IPS-NIHi11 (cell line): ENCODE data around the gene PCCB.
"Not testable (repeated sequence)": the region's sequence is repeated elsewhere in the genome, so short reads cannot be mapped to it uniquely, and the experiment has no call there.

ENCODE experiments used
- DNase-seq: peaks from one replicate; pipeline ENCODE4 v3.0.0; 2012; ENCODE audit warnings: mixed read lengths, low spot score

The PCCB gene

DNA sequence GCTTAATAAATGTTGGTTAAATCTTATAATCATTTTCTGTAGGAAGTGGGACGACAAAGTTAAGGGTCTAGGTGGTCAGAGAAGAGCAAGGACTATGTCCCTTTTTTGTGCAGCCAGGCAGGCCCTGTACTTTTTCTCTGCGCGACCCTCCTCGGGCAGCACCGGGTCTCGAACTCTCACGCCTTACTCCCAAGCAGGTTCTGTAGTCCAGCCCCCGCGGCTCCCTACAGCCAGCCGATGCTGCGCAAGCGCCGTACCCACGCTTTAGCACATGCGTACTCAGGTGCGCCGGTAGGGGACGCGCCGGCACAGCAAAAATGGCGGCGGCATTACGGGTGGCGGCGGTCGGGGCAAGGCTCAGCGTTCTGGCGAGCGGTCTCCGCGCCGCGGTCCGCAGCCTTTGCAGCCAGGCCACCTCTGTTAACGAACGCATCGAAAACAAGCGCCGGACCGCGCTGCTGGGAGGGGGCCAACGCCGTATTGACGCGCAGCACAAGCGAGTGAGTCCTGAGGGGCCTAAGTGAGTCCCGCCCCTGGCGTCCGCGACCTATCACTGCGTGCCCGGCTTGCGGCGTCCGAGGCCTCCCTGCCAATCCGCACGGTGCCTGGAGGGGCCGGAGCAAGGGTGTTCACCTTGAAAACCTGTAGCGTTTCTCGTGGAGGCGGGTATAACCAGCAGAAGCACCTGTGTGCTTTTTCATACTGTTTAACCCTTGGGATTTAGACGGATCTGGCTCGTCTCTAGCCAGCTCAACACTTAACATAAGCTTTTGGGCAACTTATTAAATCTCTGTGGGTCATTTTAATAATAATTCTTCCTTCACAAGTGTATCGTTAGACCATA lies at the start of gene PCCB:
Gene PCCB, plus strand, starts transcription at position 282 of the 844 bp plus-strand sequence. Its CDS starts 36 bp downstream, at position 318.
- peak; percentile 96 for DNase-seq

- no peak for DNase-seq
Observed at GRCh38 chr3:136207489-136208115, 42.5 kb upstream of the PCCB start.

DNA sequence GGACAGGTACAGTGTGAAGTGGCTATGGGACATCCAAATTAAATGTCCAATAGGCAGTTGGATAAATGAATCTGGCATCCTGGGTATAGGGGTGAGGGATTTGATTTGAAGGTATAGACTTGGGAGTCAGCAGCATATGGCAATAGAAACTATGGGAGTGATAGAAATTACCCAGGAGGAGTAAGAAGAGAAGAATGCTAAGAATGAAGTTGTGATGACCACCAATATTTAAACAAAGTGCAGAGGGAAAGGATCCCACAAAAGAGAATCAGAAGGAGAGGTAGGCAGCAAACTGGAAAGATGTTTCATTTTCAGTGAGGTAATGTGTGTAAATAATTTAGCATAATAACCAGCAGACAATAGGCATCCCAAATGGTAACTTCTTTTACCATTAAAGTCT lies 40.2 kb upstream of the PCCB start:
- no peak for DNase-seq

DNA sequence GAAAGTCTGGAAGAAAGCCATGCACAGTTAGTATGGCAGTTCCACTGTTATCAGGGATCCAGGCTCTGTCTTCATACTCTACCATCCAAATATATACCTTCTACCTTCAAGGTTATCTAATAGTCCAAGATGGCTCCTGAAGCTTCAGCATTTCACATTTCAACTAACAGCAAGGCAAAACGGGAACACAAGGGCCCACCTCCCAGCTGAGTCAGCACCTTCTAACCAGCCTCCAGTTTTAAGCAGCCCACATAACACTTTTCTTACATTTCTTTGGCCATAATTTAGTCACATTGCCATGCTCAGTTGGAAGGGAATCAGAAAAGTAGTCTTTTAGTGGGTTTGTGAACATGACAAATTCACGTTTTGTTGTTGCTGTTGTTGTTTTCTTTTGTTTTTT lies 38.6 kb upstream of the PCCB start:
- DNase-seq: no peak

DNA sequence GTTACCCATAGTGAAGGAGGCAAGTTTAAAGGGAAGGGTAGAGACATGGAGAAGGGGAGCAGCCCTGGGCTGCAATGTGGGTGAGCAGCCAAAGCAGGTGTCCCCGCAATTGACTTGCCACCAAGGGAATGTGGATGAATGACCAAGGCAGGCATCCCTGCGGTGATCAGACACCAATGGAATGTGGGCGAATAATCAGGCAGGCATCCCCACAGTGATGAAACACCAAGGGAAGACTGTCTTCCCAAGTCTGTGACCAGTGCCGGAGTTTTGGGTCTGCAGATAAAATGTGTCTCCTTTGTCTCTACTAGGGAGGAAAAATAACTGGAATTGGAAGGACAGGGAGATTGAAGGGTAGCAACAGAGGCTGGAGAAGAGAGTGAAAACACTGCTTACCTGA lies 27.4 kb upstream of the PCCB start:
- not testable (repeated sequence) for DNase-seq

DNA sequence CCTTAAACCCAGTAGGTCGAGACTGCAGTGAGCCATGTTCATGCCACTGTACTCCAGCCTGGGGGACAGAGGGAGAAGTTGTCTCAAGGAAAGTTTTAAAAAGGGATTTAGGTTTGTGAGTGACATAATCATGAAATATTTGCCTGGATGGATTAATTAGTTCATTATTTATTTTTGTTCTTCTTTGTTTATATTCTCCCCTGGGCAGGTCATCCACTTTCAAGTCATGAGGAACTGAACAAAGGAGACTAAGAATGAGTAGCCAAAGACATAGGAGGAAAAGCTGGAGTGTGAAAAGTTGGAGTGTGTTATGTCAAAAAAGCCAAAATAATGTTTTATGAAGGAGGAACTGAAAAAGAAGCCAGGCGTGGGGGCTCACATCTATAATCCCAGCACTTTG lies 17.7 kb upstream of the PCCB start:
- no peak for DNase-seq

DNA sequence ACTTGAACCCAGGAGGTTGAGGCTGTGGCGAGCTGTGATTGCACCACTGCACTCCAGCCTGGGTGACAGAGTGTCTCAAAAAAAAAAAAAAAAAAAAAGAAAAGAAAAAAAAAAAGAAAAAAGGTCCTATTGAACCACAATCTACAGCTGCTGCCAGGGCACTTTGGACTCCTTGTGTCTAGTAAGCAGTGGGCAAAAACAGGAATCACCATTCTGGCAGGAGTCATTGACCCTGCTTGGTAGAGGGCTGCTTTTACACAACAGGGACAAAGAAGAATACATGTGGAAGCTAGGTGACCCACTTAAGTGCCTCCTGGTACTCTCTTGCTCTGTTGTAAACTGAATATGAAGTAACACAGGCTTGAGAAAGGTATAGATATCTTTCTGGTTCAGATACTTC lies 14.6 kb upstream of the PCCB start:
- no peak for DNase-seq

GRCh38 chr3:136236109-136236508 lies 14.0 kb upstream of the PCCB start:
- no peak for DNase-seq

DNA sequence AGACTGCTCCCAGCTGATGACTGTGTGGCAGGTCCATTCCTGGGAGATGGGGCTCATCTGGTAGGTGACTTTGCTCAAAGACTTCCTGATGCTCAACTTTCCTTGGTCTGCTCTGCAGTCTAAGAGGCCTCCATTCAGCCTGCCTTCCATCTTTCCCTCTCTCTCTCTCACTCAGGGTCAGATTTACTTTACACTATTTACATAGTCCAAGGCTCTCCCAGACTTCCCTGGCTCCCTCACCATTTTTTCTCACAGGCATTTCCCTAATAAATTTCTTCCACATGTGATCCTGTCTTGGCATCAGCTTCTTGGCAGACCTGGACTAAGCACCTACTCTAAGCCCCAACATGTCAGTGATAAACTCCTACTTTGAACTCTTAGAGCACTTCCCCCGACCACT lies 13.0 kb upstream of the PCCB start:
- DNase-seq: no peak

DNA sequence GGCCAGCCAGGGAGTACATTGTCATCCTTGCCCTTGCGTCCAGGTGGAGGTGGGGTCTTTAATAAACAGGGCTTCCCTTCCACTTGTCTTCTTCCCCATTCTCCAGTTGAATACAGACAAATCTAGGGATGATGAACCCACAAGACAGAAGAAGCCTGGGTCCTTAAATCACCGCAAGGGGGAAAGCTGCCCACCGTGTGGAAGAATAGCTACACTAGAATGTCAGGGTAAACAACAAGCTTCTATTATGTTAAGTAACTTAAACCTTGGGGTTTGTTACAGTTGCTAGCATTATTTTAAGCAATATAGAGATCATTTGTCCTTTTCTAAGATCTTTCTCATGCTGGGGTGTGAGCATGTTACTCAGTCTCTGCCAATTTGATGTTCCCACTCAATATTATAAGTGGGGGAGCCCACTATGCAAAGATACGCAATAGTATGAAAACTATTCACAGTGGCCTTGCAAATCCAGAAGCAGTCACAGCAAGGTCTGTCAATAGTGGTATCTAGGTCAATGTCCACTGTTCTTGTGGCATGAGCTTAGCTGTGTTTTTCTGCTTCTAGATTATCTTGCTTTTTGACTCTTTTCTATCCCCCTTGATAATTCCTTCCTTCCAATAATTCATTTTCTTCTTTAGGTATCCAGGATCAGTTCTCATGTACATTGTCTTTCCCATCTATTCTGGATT lies 12.0 kb upstream of the PCCB start:
- DNase-seq: no peak

GRCh38 chr3:136239094-136239493 lies 11.0 kb upstream of the PCCB start:
- DNase-seq: no peak

DNA sequence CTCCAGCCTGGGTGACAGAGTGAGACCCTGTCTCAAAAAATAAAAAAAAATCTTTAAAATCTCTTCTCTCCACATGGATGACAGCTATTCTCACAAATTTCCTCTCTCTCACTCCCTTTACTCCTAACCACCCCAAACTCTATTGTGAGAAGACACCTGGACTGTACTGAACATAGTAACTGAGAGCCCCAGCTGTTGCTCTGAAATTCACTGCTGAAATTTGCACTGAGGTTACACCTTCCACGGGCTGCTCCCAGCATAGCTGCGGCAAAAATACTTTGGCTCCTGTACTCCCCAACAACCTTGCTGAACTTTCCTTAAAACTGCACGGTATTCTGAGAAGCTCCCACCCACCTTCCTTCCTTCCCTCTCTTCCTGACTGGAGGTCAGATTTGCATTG lies 4.4 kb upstream of the PCCB start:
- no peak for DNase-seq

DNA sequence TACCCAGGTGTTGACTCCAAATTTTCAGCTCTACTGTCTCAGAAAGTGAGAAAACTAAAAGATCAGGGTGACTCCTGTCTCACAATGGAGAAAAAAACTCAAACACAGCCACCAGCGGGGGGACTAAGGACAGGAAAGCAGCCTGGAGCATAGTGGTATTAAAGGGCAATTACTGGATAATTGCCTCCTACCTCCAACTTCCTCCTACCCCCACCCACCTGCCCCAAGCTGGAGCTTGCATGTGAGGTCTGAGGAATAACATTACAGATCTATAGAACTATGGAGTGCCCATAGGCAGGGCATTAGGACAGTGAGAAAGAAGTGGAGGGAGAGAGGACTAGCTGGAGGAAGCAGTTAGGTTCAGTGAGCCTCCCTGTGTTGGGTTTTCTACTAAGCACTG lies 2.7 kb upstream of the PCCB start:
- peak; percentile 18 for DNase-seq

DNA sequence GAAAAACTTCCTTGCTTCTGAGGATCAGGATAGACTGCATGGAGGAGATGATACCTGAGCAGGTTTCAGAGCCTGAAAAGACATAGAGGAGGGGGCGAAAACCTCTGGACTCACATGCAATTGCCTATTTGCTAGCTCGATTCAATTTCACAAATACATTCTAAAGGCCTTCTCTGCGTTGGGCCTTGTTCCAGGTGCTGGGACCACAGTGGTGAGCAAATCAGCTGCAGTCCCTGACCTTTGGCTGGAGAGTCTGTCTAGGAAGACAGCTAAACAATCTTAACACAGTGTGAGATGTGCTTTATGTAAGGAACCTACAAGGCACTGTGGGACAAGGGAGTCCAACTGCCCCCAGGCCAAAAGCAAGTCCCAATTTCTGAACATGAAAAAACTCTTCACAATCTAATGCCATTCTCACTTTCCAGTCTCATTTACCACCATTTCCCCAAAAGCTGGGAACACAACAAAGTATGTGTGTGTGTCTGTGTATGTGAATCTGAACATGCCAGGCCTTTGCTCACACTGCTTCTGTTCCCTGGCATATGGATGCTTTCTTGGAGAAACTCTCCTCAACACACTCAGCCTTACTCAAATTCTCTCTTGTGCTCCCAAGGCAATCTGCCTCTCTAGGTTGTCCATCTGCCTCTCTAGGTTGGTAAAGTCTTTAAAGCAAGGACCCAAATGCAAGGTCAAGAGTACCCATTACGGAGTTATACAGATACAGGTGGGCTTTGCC lies 2.1 kb upstream of the PCCB start:
- DNase-seq: no peak

- no peak for DNase-seq
Observed at GRCh38 chr3:136249091-136249490, 1.0 kb upstream of the PCCB start.

DNA sequence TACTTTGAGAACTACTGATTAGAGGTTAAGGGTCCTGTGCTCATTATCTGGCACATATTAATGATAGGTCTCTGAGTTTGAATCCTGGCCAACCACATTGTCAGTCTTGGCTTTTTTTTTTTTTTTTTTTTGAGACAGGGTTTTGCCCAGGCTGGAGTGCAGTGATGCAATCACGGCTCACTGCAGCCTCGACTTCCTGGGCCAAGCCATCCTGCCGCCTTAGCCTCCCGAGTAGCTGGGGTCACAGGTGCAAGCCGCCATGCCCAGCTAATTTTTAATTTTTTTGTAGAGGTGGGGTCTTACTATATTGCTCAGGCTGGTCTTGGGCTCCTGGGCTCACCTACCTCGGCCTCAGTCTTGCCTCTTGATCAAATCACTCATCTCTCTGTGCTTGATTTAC lies 547 bp upstream of the PCCB start:
- no peak for DNase-seq

- DNase-seq: no peak
Observed at GRCh38 chr3:136250903-136251460, 842 bp downstream of the PCCB start.

- no peak for DNase-seq
Observed at GRCh38 chr3:136251511-136251910, 1.4 kb downstream of the PCCB start.

DNA sequence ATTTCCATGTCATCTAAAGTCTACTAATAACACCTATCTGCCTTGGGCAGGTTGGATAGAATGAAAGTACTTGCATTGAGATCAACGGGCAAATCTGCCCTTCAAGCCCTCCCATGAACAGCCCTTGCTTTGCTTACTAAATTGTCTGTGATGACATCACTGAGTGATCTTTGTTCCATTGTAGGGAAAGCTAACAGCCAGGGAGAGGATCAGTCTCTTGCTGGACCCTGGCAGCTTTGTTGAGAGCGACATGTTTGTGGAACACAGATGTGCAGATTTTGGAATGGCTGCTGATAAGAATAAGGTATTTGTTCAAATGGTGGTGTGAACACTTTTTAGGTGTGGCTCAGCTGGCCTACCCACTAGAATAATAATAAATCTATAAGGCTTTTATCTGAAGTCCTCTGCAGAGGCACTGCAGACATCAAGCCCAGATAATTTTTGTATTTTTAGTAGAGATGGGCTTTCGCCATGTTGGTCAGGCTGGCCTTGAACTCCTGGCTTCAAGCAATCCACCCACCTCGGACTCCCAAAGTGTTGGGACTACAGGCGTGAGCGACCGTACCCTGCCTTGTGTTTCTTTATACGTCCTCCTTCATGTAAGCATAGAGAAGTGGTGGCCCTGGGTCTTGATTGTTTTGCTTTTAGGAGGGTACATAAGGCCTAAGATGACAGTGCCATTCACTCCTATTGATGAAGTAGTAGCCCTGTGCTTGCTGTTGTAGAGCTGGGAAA lies 5.7 kb downstream of the PCCB start:
- DNase-seq: no peak

DNA sequence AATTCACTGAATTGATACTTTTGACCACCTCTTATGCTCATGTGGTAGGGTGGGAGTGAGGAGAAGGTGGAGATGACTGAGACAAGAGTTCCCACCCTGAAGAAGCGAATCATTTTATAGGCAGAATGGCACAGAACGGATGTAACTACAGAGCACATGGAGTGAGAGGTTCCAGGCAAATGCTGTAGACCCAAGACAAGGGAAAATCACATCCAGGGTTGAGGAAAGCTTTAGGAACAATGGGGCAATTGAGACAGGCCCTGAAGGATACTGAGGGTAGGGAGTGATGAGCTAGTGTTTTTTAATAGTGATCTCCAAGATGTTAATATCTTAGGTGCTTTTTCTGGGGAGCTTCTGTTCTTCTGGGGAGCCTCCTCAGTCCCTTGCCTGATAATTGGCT lies 8.1 kb downstream of the PCCB start:
- DNase-seq: no peak

- no peak for DNase-seq
Observed at GRCh38 chr3:136261826-136262225, 11.7 kb downstream of the PCCB start.
